ENCODE measurements around the gene RAD51B. TPM values are rescaled to one million over a fixed set of nuclear protein-coding genes. Genes with fewer than 3 reads are reported as not detected.

RAD51B gene
- total RNA-seq, 1 experiment from 2014 or later, result 20.0 TPM

DNA sequence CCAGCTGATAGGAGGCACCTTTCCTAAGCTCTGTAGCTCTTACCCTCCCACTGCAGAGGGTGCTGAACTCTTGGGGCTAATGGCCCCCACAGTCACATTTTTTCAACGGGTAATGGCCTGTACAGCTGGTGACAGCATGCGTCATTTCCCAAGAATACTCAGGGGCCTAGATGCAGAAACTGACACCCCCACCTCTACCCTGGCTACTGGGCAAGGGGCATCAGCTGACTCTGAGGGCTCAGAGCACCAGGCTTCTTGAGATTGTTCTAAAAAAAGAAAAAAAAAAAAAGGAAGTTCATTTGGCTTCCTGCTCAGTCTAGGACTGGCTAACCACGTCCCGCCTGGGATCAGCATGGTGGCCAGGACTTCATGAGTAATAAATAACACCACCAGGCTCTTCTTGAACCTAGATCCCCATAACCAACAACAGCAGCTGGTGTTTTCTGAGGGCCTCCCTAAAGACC lies 938.1 kb downstream of the RAD51B start:
- Histone ChIP-seq H3K27ac (ENCODE audit: low read depth, low read length) (no peak overlapping the region), H3K9me3 (ENCODE audit: control insufficient read depth in 1 of 2, insufficient read depth in 1 of 2, low read depth in 1 of 2, low read length in 2 of 2) (no peaks in the 10 kb centered on the region), H3K36me3 (ENCODE audit: control insufficient read depth in 1 of 2, insufficient read depth in 2 of 2, low read length in 2 of 2) (no peaks in the 10 kb centered on the region), H2AFZ (ENCODE audit: low read depth, low read length, poor library complexity, severe bottlenecking) (no peak overlapping the region), H3K4me2 (ENCODE audit: low read length) (no peak overlapping the region), H3K27me3 (ENCODE audit: insufficient read depth, low read length) (no peaks in the 10 kb centered on the region), H3K9me2 (ENCODE audit: insufficient read depth) (no peaks in the 10 kb centered on the region), H3K79me2 (ENCODE audit: insufficient read depth, low read length) (no peaks in the 10 kb centered on the region), H3K4me3 (replicated peaks in 1 of 2; ENCODE audit: low read depth in 1 of 2, low read length in 2 of 2) (no peak overlapping the region), H4K20me1 (ENCODE audit: insufficient read depth) (no peaks in the 10 kb centered on the region), H3K9ac (ENCODE audit: low read length) (no peak overlapping the region), H3K4me1 (ENCODE audit: control insufficient read depth in 1 of 2, insufficient read depth in 2 of 2, low read length in 2 of 2) (peaks cover 2 to 3% of the 10 kb centered on the region in 2 experiments; a peak in 2 of 4 replicates)
- intact Hi-C loops (cut with micrococcal nuclease), result no loop called here
- ATAC-seq (no peak), DNase-seq (ENCODE audit: low read depth, low spot score) (no peak)
- POLR2A ChIA-PET, result no interaction called here
- RAD21 ChIA-PET (ENCODE audit: low non-redundant PET in 1 of 2, low total read pairs in 2 of 2, uncharacterized antibody in 2 of 2, unreplicated experiment in 2 of 2), result no interaction called here
- TF ChIP-seq CEBPB (IDR thresholded peaks at IDR 0.05; ENCODE audit: low read depth) (no peak), SRF (IDR thresholded peaks at IDR 0.05; ENCODE audit: low read depth) (no peak), RAD21 (IDR thresholded peaks at IDR 0.05; ENCODE audit: low read depth) (no peak), EZH2 (IDR thresholded peaks at IDR 0.05) (no peak), TCF7L2 (IDR thresholded peaks at IDR 0.05; ENCODE audit: borderline replicate concordance, extremely low read depth, insufficient read depth, insufficient read length) (no peak), JUND (IDR thresholded peaks at IDR 0.05) (no peak), POLR2A (IDR thresholded peaks at IDR 0.05; ENCODE audit: borderline replicate concordance, extremely low read depth, insufficient read depth, insufficient read length) (no peak), EGR1 (IDR thresholded peaks at IDR 0.05; ENCODE audit: low read depth) (no peak), CBX3 (IDR thresholded peaks at IDR 0.05; ENCODE audit: low read depth) (no peak), EZH2phosphoT487 (IDR thresholded peaks at IDR 0.05; ENCODE audit: borderline replicate concordance) (no peak), ZFX (IDR thresholded peaks at IDR 0.05) (no peak), YY1 (IDR thresholded peaks at IDR 0.05; ENCODE audit: extremely low read depth, insufficient replicate concordance, low read depth, low read length) (no peak), ELF1 (IDR thresholded peaks at IDR 0.05; ENCODE audit: borderline replicate concordance, low read depth) (no peak), FOSL1 (IDR thresholded peaks at IDR 0.05; ENCODE audit: low read depth) (no peak), ZNF274 (IDR thresholded peaks at IDR 0.05; ENCODE audit: low read depth, low read length) (no peak), SIN3A (IDR thresholded peaks at IDR 0.05; ENCODE audit: low read depth) (no peak)
- TF ChIP-seq, protein P1, sequence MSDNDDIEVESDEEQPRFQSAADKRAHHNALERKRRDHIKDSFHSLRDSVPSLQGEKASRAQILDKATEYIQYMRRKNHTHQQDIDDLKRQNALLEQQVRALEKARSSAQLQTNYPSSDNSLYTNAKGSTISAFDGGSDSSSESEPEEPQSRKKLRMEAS (IDR thresholded peaks at IDR 0.05), result no peak
- TF ChIP-seq, protein P2, sequence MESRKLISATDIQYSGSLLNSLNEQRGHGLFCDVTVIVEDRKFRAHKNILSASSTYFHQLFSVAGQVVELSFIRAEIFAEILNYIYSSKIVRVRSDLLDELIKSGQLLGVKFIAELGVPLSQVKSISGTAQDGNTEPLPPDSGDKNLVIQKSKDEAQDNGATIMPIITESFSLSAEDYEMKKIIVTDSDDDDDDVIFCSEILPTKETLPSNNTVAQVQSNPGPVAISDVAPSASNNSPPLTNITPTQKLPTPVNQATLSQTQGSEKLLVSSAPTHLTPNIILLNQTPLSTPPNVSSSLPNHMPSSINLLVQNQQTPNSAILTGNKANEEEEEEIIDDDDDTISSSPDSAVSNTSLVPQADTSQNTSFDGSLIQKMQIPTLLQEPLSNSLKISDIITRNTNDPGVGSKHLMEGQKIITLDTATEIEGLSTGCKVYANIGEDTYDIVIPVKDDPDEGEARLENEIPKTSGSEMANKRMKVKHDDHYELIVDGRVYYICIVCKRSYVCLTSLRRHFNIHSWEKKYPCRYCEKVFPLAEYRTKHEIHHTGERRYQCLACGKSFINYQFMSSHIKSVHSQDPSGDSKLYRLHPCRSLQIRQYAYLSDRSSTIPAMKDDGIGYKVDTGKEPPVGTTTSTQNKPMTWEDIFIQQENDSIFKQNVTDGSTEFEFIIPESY (IDR thresholded peaks at IDR 0.05; ENCODE audit: extremely low read depth, insufficient replicate concordance, low read length), result no peak
- TF ChIP-seq, protein P3, sequence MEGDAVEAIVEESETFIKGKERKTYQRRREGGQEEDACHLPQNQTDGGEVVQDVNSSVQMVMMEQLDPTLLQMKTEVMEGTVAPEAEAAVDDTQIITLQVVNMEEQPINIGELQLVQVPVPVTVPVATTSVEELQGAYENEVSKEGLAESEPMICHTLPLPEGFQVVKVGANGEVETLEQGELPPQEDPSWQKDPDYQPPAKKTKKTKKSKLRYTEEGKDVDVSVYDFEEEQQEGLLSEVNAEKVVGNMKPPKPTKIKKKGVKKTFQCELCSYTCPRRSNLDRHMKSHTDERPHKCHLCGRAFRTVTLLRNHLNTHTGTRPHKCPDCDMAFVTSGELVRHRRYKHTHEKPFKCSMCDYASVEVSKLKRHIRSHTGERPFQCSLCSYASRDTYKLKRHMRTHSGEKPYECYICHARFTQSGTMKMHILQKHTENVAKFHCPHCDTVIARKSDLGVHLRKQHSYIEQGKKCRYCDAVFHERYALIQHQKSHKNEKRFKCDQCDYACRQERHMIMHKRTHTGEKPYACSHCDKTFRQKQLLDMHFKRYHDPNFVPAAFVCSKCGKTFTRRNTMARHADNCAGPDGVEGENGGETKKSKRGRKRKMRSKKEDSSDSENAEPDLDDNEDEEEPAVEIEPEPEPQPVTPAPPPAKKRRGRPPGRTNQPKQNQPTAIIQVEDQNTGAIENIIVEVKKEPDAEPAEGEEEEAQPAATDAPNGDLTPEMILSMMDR (IDR thresholded peaks at IDR 0.05 in 2 of 3, conservative IDR thresholded peaks at IDR 0.05 in 1 of 3; ENCODE audit: borderline replicate concordance in 1 of 3, insufficient read depth in 1 of 3, low read depth in 2 of 3, low read length in 2 of 3), result no peak
- TF ChIP-seq, protein P4, sequence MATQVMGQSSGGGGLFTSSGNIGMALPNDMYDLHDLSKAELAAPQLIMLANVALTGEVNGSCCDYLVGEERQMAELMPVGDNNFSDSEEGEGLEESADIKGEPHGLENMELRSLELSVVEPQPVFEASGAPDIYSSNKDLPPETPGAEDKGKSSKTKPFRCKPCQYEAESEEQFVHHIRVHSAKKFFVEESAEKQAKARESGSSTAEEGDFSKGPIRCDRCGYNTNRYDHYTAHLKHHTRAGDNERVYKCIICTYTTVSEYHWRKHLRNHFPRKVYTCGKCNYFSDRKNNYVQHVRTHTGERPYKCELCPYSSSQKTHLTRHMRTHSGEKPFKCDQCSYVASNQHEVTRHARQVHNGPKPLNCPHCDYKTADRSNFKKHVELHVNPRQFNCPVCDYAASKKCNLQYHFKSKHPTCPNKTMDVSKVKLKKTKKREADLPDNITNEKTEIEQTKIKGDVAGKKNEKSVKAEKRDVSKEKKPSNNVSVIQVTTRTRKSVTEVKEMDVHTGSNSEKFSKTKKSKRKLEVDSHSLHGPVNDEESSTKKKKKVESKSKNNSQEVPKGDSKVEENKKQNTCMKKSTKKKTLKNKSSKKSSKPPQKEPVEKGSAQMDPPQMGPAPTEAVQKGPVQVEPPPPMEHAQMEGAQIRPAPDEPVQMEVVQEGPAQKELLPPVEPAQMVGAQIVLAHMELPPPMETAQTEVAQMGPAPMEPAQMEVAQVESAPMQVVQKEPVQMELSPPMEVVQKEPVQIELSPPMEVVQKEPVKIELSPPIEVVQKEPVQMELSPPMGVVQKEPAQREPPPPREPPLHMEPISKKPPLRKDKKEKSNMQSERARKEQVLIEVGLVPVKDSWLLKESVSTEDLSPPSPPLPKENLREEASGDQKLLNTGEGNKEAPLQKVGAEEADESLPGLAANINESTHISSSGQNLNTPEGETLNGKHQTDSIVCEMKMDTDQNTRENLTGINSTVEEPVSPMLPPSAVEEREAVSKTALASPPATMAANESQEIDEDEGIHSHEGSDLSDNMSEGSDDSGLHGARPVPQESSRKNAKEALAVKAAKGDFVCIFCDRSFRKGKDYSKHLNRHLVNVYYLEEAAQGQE (IDR thresholded peaks at IDR 0.05; ENCODE audit: low read depth), result no peak
- CTCF ChIA-PET, result no interaction called here
- no TSS peak for BruUV-seq (replicated peaks)

All from HCT116 (cell line).